OCI-LY3 (cell line): ENCODE data around the gene EPHA10.

Experiments used
- H2AFZ ChIP-seq: fragments of 200-600, 300-600 bp; shearing (Covaris generic); 2 replicates; pipeline ENCODE4 v1.6.0; 2014; ENCODE audit warnings: antibody characterized with exemption, low read depth, low read length
- H3K27ac ChIP-seq: fragments of 200-600, 300-600 bp; sonication (generic); 2 replicates; pipeline ENCODE4 v1.5.1; 2014; ENCODE audit warnings: mild to moderate bottlenecking, low read length, moderate library complexity, mixed read lengths
- H3K27me3 ChIP-seq: fragments of 200-600, 300-600 bp; sonication (generic); 2 replicates; pipeline ENCODE4 v1.6.1; 2014; ENCODE audit warnings: low read depth, low read length, mixed read lengths
- H3K36me3 ChIP-seq: fragments of 200-600, 300-600 bp; sonication (generic); replicated peaks from 2 replicates; pipeline ENCODE3; 2014; ENCODE audit warnings: low read depth, low read length, mixed read lengths
- H3K4me1 ChIP-seq: fragments of 300-600, 200-600 bp; sonication (generic); 2 replicates; pipeline ENCODE4 v1.6.1; 2014; ENCODE audit warnings: low read length, mixed read lengths
- H3K4me2 ChIP-seq: fragments of 200-600, 300-600 bp; sonication (generic); 2 replicates; pipeline ENCODE4 v1.6.1; 2014; ENCODE audit warnings: low read length, mixed read lengths
- H3K4me3 ChIP-seq: fragments of 300-600, 200-600 bp; sonication (generic); 2 replicates; pipeline ENCODE4 v1.5.1; 2014; ENCODE audit warnings: antibody characterized with exemption, mild to moderate bottlenecking, low read length, moderate library complexity
- H3K79me2 ChIP-seq: fragments of 300-600, 200-600 bp; shearing (Covaris generic); 2 replicates; pipeline ENCODE4 v1.6.1; 2014; ENCODE audit warnings: mild to moderate bottlenecking, low read length, mixed read lengths
- H3K9ac ChIP-seq: fragments of 300-600, 200-600 bp; shearing (Covaris generic); 2 replicates; pipeline ENCODE4 v1.6.0; 2014; ENCODE audit warnings: mild to moderate bottlenecking, low read length, moderate library complexity
- H3K9me3 ChIP-seq: fragments of 200-600, 300-600 bp; shearing (Covaris generic); 2 replicates; pipeline ENCODE4 v1.6.1; 2014; ENCODE audit warnings: low read length, mixed read lengths; ENCODE audit not compliant: insufficient read depth
- H4K20me1 ChIP-seq: fragments of 200-600, 300-600 bp; sonication (generic); 2 replicates; pipeline ENCODE4 v1.6.1; 2016; ENCODE audit warnings: low read length, mixed read lengths; ENCODE audit not compliant: insufficient read depth
- EZH2phosphoT487 ChIP-seq: fragments of 200-600 bp; shearing (Covaris generic); IDR thresholded peaks from 2 replicates; pipeline ENCODE4 v1.6.1; 2018; ENCODE audit warnings: antibody characterized with exemption, mixed run types, low read depth
- TF ChIP-seq, protein P1 (sequence below): fragments of 200-600, 300-600 bp; sonication (generic); IDR thresholded peaks from 2 replicates; pipeline ENCODE4 v1.5.1; 2014; ENCODE audit warnings: antibody characterized with exemption, low read length, low read depth

EPHA10 gene

DNA sequence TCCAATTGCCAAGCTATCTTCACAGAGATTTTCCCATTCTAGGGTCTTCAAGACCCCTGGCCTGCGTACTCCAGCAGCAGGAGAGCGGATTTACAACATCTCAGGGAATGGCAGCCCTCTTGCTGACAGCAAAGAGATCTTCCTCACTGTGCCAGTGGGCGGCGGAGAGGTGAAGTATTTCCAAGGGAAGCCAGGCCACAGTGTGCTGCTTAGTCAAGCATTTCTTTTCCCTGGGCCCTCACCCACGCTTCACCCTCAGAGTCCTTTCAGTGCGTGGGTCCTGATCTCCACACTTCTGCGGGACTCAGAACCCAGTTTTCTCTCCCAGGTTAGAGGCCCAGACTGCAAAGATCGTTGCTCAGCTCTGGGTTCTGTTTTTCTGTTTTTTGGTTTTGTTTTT, 59.5 kb downstream of the EPHA10 start:
- Histone ChIP-seq H3K4me1 (no peaks in the 10 kb centered on the region), H3K9me3 (no peaks in the 10 kb centered on the region), H3K36me3 (peaks cover 31% of the 10 kb centered on the region), H3K27ac (no peak overlapping the region), H3K27me3 (no peaks in the 10 kb centered on the region), H4K20me1 (no peaks in the 10 kb centered on the region), H3K9ac (no peak overlapping the region), H2AFZ (no peak overlapping the region), H3K4me2 (no peak overlapping the region), H3K4me3 (no peak overlapping the region), H3K79me2 (no peaks in the 10 kb centered on the region)
- TF ChIP-seq EZH2phosphoT487 = no peak
- TF ChIP-seq, protein P1, sequence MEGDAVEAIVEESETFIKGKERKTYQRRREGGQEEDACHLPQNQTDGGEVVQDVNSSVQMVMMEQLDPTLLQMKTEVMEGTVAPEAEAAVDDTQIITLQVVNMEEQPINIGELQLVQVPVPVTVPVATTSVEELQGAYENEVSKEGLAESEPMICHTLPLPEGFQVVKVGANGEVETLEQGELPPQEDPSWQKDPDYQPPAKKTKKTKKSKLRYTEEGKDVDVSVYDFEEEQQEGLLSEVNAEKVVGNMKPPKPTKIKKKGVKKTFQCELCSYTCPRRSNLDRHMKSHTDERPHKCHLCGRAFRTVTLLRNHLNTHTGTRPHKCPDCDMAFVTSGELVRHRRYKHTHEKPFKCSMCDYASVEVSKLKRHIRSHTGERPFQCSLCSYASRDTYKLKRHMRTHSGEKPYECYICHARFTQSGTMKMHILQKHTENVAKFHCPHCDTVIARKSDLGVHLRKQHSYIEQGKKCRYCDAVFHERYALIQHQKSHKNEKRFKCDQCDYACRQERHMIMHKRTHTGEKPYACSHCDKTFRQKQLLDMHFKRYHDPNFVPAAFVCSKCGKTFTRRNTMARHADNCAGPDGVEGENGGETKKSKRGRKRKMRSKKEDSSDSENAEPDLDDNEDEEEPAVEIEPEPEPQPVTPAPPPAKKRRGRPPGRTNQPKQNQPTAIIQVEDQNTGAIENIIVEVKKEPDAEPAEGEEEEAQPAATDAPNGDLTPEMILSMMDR = no peak

DNA sequence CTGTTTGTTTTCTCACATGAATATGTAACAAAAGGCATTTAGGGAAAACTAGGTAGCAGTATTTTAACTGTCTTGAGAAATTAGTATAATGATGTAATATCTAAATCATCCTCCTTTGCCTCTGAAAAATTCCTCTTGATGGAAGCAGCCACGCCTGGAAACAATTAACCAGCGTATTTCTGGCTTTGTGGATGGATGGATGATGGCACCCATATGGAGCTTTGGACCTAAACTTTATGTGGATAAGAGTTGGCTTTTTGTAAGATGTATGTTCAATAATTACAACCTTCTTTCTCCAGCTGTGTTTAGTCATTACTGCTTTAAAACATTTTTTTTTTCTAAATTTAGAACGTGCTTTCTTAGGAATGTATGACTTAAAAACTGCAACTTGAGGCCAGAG, 60.0 kb downstream of the EPHA10 start:
- Histone ChIP-seq H2AFZ (no peak overlapping the region), H3K36me3 (peaks cover 32% of the 10 kb centered on the region), H3K9me3 (no peaks in the 10 kb centered on the region), H3K79me2 (no peaks in the 10 kb centered on the region), H3K9ac (no peak overlapping the region), H3K4me1 (no peaks in the 10 kb centered on the region), H3K4me2 (no peak overlapping the region), H3K4me3 (no peak overlapping the region), H3K27ac (no peak overlapping the region), H3K27me3 (no peaks in the 10 kb centered on the region), H4K20me1 (no peaks in the 10 kb centered on the region)
- TF ChIP-seq, protein P1 = no peak
- no peak for TF ChIP-seq EZH2phosphoT487

DNA sequence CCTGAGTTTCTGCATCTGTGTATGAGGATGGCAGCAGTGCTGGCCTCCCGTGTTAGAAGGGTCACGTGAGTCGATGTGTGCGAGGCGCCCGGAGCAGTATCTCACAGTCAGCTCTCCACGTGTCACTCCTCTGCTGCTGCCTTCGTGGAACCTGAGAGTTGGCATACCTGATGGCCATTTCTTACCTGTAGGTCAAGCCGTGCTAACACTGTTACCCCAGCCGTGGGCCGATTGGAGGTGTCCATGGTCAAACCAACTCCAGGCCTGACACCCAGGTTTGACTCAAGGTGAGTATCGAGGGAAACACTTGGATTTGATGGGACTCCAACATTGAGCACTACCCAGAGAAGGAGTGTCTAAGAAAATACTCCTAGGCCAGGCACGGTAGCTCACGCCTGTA, 61.9 kb downstream of the EPHA10 start:
- no peak overlapping the region for H3K27ac ChIP-seq
- H3K9ac ChIP-seq = no peak overlapping the region
- H4K20me1 ChIP-seq = no peaks in the 10 kb centered on the region
- TF ChIP-seq EZH2phosphoT487 = no peak
- TF ChIP-seq, protein P1 = no peak
- H3K4me1 ChIP-seq = no peaks in the 10 kb centered on the region
- no peaks in the 10 kb centered on the region for H3K79me2 ChIP-seq
- no peak overlapping the region for H3K4me2 ChIP-seq
- no peak overlapping the region for H3K4me3 ChIP-seq
- no peak overlapping the region for H2AFZ ChIP-seq
- H3K9me3 ChIP-seq = no peaks in the 10 kb centered on the region
- H3K36me3 ChIP-seq = peaks cover 35% of the 10 kb centered on the region
- H3K27me3 ChIP-seq = no peaks in the 10 kb centered on the region

DNA sequence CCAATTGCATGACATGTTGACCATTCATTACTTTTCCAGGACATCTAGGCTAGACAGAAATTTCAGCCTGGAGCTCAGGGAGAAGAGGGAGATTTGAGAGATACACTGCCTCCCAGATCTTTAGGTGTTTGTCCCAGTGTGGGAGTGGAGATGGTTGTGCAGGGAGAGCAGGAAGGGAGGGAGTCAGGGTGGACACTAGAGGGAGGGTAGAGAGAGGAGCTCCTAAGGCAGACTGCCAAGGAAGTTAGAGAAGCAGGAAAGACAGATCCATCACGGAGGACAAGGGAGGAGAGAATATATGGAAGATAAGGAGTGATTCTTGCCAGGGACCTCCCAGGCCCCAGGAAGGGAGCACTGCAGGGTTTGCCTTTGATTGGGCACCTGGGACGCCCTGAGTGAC, 63.9 kb downstream of the EPHA10 start:
- peaks cover 43% of the 10 kb centered on the region for H3K36me3 ChIP-seq
- H2AFZ ChIP-seq = no peak overlapping the region
- no peak for TF ChIP-seq EZH2phosphoT487
- TF ChIP-seq, protein P1 = no peak
- peaks cover 1% of the 10 kb centered on the region; the same call in 1 of the 2 replicates for H3K79me2 ChIP-seq
- H3K4me2 ChIP-seq = no peak overlapping the region
- H3K27me3 ChIP-seq = no peaks in the 10 kb centered on the region
- H3K9ac ChIP-seq = no peak overlapping the region
- H3K9me3 ChIP-seq = no peaks in the 10 kb centered on the region
- H3K27ac ChIP-seq = no peak overlapping the region
- H3K4me3 ChIP-seq = no peak overlapping the region
- no peaks in the 10 kb centered on the region for H4K20me1 ChIP-seq
- H3K4me1 ChIP-seq = no peaks in the 10 kb centered on the region
